CD1c-positive myeloid dendritic cell (primary cell): Measurements from ENCODE around the gene FGFR2.

Experiments used
- DNase-seq: peaks from one replicate; pipeline ENCODE4 v3.0.0-alpha.2; 2016; ENCODE audit errors: extremely low spot score

The FGFR2 gene

DNA sequence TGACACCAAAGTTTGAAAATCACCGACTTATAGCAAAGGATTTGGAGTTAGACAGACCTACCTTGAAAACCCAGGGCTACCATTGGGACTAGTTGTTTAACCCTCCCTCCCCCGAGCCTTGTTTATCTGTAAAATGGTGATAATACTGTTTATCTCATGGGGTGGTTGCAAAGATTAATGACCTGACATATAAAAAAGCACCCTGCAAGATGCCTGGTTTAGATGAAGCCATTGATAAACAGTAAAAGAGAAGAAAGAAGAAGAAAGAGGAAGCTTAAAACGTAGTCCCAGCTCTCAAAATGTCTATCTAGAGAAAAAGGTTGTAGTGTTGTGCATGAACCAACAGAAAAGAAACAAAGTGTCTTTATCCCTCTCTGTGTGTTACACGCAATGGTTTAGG is 145.7 kb downstream of the FGFR2 start:
- no peak for DNase-seq

DNA sequence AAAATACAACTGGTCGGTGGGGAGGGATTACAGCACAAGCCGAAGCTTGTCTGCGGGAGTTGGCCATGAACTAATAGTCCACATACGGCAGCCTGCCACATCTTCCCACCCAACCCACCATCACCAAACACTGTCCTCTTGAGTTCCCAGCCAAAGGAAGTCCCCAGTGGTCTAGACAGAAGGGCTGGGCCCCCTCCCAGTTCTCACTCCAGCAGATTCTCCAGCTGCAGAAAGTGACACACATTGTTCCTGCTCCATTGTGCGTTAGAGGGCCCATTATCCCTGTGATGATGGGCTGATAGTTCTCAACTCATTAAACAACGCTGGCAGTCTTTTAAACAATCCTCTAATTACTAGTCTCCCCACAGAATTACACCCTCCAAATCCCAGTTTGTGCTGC is 148.0 kb downstream of the FGFR2 start:
- DNase-seq: no peak

DNA sequence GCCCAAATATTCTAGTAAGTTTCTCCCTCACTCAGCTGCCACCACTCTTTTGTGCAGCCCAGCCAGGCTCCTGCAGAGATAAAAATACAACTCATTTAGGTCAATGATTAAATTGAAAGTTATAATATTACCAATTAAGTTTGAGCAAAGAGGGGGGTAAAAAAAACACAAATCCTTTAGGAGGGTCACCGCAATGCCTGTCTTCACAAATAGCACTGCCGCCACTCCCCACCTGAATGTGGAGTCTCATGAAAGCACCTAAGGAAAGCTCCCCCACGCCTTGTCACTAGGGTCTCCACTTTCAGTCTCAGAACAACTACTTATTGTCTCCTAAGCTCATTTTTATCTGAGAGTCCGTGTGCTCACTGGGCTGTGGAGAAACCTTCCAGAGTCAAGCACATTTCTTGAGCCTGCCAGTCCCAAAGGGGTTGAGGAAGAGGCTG is 148.7 kb downstream of the FGFR2 start:
- DNase-seq: no peak

DNA sequence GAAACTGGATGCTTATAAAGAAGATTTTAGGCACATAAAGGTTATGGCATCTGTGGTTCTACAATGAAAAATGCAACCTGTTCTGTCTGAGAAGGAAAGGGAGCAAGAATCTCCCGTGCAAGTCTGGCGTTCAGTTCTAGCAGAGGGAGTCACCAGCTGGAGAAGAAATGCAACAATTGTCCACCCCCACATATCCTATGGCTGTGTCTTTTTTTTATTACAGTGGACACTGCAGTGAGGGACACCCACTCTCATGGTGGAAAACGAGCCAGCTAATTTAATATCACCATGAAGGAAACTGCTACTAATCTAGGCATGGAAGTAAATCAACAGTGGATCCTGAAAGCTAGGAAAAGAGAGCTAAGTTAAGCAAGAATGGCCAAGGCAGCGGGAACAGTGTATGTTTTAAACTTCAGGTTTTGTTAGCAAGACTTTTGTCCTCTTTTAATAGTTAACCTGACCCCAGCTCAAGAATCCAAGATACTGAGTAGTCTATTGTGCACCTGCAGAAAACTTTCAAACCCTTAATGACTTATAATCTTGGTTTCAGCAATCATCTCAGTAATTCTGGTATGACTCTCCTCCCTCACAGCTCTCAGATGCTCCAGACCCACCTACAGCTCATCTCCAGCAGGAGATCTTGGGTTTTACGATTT is 149.3 kb downstream of the FGFR2 start:
- no peak for DNase-seq

DNA sequence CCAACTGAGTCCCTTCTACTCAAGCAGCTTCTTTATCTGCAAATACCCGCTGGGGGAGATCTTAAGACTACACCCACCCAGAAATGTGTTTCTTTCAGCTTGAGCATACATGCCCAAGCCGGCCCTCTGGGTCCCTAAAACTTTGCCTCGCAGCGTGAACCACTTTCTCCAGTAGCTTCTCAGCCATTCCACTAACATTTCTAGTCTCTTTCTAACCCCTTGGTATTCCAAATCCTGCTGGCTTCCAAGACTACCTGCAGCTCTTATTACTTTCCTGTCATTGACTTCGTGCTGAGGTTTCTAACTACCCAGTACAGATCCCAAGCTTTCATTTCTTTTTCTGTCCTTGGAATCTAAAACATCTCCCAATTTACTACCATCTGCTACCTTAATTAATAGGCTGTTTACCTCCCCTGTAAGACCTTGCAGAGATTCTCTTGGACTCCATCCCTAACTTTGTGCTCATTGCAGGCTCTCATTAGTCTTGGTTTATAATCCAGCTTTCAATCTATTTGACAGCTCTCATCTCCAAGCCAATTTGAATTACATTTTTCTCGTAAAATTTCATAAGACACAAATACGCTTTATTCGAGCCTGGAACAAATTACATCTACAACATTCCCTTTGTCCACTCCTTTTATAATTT is 153.6 kb downstream of the FGFR2 start:
- DNase-seq: no peak

DNA sequence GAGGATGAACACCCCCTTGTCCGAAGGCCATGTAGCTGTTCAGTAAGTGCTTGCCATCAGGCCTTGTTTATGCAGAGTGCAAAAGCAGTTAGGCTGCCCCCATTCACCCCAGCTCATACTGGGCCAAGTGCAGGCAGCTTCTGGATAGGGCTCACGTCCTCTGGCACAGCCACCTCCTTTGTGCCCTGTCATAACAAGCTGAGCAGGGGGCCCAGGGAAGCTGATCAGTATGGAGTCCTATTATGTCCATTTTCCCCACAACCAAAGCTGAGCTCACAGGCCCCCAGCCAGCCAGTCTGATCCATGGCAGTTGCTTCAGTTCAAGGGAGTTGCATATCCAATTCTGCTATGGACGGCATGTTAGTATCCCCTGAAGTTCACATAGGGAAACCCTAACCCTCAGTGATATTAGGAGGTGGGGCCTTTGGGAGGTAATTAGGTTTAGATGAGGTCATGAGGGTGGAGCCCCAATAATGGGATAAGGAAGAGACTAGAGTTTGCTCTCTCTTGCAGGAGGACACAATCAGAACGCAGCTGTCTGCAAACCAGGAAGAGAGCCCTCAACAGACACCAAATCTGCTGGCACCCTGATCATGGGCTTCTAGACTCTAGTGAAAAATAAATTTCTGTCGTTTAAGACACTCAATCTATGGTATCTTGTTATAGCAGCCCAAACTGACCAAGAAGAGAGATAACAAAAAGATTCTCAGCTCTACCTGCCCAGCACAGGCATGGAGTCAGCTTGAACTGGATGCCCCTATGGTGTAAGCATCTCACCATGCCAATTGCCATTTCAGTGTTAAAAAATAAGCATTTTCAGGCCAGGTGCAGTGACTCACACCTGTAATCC is 155.9 kb downstream of the FGFR2 start:
- DNase-seq: no peak

DNA sequence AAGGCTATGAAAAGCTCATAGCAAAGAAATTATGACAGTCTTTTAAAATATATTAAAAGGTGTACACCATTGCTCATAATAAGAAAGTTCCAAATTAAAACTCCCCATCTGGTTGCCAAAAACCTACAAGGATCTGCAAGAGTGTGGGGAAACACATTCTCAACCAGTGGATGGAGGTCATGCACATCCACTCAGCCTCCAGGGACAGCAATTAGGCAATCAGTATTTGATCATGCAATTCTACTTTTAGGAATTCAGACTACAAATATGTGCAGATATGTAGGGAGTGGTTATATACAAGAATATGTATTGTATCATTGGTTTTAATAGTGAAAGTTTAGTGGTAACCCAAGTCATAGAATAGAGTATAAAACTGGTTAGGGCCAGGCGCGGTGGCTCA is 157.8 kb downstream of the FGFR2 start:
- no peak for DNase-seq

DNA sequence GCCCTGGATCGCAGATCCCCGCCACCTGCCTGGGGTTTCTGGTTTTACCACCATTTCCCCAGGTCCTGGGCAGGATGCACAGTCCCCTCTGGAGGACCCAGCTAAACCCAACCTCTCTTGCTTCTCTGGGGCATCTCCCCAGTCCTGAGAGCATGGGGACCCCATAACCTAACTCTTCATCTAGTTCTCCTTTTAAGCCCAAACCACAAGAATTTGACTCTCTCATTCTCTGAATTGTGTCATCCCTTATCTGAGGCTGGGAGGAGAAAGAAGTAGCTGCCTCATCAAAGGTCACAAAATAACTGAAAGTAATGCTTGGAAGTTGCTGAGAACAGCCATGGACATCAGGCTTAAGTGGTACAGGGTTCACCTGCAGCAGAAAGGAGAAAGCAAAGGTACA is 159.9 kb downstream of the FGFR2 start:
- DNase-seq: no peak

DNA sequence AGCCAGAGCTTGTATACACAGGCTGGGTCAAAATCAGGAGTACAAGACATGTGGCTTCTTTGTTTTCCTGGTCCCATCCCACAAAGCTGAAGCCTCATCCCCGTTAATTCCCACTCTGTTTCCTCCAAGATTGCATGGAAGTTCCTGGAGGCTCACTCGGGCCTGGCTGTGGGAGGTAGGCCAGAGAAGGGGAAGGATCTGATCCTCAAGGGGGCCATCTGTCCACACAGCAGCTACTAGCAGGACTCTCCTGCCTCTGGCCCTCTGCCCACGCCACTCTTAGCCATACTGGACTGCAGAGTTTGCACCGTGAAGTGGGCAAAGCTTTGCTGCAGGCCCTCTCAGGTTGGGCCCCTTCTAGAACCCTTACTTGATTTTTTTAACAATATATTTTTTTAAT is 160.6 kb downstream of the FGFR2 start:
- no peak for DNase-seq

DNA sequence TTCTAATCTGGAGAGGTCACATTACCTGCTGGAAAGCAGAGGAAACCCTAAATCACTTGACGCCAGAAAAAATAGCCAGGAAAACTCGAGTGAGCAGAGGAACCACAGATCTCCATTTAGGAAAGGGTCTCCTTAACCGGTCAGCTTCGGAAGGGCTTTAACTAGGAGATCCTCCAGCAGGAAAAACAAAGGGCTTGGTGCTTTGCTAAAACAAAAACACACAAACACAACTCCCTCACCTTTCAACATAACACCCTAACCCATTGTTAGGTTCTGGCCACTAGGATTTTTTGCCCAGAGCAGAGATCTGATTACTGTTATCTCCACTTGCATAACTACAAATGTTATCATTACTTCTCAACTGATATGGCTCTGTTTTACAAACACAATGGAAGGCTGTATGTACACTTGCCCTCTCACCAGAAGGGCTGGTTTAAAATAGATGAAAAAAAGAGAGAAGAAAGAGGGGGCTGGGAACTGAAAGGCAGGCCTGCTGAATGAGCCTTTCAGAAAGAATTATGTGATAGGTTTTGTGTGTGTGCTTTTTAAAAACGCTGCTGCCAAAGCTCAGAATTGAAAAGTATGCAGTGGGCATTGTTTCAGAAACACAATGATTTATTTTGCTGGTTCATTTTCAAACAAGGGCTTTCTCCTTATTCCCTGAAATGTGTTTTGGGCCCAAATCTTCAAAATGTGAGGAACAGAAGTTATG is 161.5 kb downstream of the FGFR2 start:
- no peak for DNase-seq

DNA sequence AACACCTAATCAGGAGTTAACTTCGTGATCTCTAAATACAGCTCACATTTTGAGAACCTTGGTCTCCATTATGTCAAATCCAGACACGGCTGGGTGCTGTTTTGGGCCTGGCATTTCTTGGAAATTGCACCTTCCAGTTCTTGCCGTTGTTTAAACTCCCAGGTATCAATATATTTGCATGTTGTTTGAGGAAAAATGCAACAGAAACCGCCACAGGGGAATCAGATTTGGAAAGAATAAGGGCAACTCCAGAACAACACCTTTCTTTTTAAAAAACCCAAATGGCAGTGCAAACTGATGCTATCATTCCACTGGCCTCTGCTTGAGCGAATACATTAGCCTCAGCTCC is 162.0 kb downstream of the FGFR2 start:
- no peak for DNase-seq

DNA sequence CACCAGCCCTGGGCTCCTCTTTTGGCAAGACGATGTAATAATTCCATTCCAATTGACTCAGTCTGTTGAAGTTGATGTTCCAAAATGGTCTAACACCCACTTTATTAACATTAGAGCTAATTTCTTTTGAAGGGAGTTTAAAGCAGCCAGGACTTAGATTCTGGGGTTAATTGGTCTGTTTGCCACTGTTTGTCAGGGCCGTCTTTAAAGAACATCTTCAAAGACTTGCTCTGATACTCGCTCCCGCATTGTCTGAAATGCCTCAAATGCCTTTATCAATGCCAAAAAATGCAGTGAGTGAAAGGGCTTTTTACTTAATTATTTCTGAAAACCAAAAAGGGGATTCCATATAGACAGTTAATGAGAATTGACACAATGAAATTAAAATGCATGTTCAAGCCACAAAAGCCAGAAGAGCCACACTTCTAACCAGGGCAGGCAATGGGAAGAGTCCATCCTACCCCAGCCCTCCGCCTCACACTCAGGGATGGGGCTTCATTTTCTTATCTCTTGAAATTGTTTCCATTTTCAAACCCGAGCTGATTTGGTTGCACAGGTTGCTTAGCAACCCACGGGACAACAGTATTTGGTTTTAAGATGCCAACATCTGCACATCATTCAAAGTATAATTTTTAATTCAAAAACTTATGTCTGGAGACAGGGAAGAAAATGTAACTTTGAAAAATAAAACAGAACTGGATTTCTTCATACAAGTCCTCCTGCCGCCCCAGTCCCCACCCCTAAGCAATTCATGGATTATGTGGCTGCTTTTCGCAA is 163.0 kb downstream of the FGFR2 start:
- no peak for DNase-seq

DNA sequence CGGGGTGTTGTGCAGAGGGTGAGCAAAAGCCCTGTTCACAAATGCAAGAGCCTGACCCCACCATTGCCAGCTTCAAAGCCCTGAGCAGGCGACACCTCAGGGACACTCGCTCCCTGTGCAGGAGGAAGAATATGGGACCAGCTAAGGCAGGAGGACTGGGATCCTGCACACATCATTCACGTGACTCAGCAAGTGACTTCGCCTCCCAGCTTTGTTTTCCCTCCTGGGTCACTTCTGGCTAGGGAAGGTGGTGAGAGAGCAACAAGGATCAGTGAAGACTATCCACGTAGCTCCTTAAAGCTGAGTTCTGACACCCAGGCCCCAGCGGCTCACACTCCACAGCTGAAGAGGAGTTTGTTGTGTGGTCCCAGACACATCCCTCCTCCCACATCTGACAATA is 164.3 kb downstream of the FGFR2 start:
- no peak for DNase-seq

DNA sequence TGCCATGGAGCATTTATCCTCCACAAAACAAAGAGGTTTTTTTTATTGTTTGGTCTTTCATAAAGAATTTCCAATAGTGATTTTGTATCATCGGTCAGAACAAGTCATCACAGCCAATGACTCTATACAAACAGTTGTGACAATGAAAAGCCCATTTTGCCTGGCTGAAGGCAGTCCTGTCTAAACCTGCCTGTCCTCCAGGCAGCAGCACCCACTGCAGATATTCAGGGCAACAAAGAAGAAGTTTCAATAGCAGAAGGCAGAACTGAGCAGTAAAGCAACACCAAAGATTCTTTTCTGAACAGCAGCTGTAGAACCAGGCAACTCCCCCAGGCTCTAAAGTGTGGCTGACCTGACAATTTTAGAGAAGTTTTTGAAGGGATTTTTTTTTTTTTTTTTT is 169.4 kb downstream of the FGFR2 start:
- DNase-seq: no peak
